ENCODE results near the gene MACF1. TPM values are rescaled to one million over a fixed set of nuclear protein-coding genes. Genes with fewer than 3 reads are reported as not detected.

Gene MACF1
- total RNA-seq, 2 experiments from 2014 or later = 248 to 252 TPM

DNA sequence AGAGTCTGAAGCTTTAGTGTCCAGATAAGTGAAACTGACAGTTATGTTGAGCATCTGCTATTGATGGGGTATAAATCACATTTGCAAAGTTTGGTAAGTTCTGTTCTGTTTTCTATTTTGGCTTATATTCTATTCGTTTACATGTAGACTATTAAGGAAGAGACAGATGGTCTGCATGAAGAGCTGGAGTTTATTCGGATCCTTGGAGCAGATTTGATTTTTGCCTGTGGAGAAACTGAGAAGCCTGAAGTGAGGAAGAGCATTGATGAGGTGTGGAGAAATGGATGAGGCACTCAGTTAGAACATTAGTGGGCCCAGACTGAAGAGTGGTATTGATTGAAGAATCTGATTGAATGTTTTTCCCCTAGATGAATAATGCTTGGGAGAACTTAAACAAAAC lies 236.4 kb downstream of the MACF1 start:
- no peak for ATAC-seq (ENCODE audit: poor library complexity)
- ChIA-PET CTCF (interaction anchor here (1.3 kb wide), 1 partner anchor 30 kb away, joined by 3 read pairs; no protein-coding TSS in a partner anchor), POLR2A (no interaction called here)
- H3K36me3 Mint-ChIP-seq (ENCODE audit: low read depth) = peaks cover 88% of the 10 kb centered on the region
- H3K27ac Mint-ChIP-seq = no peak overlapping the region
- Histone ChIP-seq H3K4me1 (ENCODE audit: insufficient read depth, low read length) (no peaks in the 10 kb centered on the region), H3K4me3 (ENCODE audit: low read length) (no peak overlapping the region), H3K36me3 (ENCODE audit: insufficient read depth, low read length) (peaks cover 93% of the 10 kb centered on the region), H3K9me3 (ENCODE audit: control insufficient read depth in 1 of 2, insufficient read depth in 1 of 2, low read length in 2 of 2) (no peaks in the 10 kb centered on the region), H3K27me3 (ENCODE audit: control insufficient read depth in 1 of 2, insufficient read depth in 2 of 2, low read length in 2 of 2) (no peaks in the 10 kb centered on the region), H3K27ac (ENCODE audit: low read depth in 1 of 2, low read length in 2 of 2) (no peak overlapping the region)
- no peak for DNase-seq
- no peaks in the 10 kb centered on the region for H3K4me1 Mint-ChIP-seq (ENCODE audit: low read depth)
- H3K27me3 Mint-ChIP-seq = no peaks in the 10 kb centered on the region
- TF ChIP-seq, protein P1, sequence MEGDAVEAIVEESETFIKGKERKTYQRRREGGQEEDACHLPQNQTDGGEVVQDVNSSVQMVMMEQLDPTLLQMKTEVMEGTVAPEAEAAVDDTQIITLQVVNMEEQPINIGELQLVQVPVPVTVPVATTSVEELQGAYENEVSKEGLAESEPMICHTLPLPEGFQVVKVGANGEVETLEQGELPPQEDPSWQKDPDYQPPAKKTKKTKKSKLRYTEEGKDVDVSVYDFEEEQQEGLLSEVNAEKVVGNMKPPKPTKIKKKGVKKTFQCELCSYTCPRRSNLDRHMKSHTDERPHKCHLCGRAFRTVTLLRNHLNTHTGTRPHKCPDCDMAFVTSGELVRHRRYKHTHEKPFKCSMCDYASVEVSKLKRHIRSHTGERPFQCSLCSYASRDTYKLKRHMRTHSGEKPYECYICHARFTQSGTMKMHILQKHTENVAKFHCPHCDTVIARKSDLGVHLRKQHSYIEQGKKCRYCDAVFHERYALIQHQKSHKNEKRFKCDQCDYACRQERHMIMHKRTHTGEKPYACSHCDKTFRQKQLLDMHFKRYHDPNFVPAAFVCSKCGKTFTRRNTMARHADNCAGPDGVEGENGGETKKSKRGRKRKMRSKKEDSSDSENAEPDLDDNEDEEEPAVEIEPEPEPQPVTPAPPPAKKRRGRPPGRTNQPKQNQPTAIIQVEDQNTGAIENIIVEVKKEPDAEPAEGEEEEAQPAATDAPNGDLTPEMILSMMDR (IDR thresholded peaks at IDR 0.05) = no peak
- H3K9me3 Mint-ChIP-seq = no peaks in the 10 kb centered on the region
- H3K4me3 Mint-ChIP-seq = no peak overlapping the region
- intact Hi-C loops (cut with DNase I, micrococcal nuclease) = no loop called here

DNA sequence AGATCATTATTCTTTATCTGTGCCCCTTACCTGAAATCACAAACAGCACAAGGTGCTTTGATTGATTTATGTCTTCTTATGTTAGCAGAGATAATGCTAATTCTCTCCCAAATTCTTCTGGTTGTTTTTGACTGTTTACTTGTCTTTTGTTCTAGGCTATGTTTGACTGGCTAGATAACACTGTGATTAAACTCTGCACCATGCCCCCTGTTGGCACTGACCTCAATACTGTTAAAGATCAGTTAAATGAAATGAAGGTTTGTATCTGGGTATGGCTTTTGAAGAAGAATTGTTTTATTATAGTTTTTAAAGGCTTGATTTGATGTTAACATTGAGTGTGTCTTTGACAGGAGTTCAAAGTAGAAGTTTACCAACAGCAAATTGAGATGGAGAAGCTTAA lies 237.3 kb downstream of the MACF1 start:
- ChIA-PET POLR2A (no interaction called here), CTCF (interaction anchor here (1.3 kb wide), 1 partner anchor 31 kb away, joined by 3 read pairs; no protein-coding TSS in a partner anchor)
- no peaks in the 10 kb centered on the region for H3K9me3 Mint-ChIP-seq
- Histone ChIP-seq H3K4me3 (ENCODE audit: low read length) (no peak overlapping the region), H3K9me3 (ENCODE audit: control insufficient read depth in 1 of 2, insufficient read depth in 1 of 2, low read length in 2 of 2) (no peaks in the 10 kb centered on the region), H3K4me1 (ENCODE audit: insufficient read depth, low read length) (no peaks in the 10 kb centered on the region), H3K36me3 (ENCODE audit: insufficient read depth, low read length) (peaks cover 93% of the 10 kb centered on the region), H3K27ac (ENCODE audit: low read depth in 1 of 2, low read length in 2 of 2) (no peak overlapping the region), H3K27me3 (ENCODE audit: control insufficient read depth in 1 of 2, insufficient read depth in 2 of 2, low read length in 2 of 2) (no peaks in the 10 kb centered on the region)
- no peak overlapping the region for H3K27ac Mint-ChIP-seq
- TF ChIP-seq, protein P1 (IDR thresholded peaks at IDR 0.05) = no peak
- intact Hi-C loops (cut with DNase I, micrococcal nuclease) = no loop called here
- no peak overlapping the region for H3K4me3 Mint-ChIP-seq
- no peak for ATAC-seq (ENCODE audit: poor library complexity)
- no peak for DNase-seq
- H3K36me3 Mint-ChIP-seq (ENCODE audit: low read depth) = peaks cover 88% of the 10 kb centered on the region
- H3K27me3 Mint-ChIP-seq = no peaks in the 10 kb centered on the region
- H3K4me1 Mint-ChIP-seq (ENCODE audit: low read depth) = no peaks in the 10 kb centered on the region

DNA sequence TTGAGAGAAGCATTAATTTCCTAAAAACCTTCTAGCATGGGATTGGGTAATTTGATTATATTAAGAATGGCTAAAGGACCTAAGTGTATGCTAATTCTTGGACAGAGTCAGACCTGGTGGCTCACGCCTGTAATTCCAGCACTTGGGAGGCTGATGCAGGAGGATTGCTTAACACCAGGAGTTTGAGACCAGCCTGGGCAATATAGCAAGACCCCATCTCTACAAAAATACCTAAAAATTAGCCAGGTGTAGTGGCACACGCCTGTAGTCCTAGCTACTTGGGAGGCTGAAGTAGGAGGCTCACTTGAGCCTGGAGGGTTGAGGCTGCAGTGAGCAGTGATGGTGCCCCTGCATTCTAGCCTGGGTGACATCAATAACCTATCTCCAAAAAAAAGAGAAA lies 241.1 kb downstream of the MACF1 start:
- H3K9me3 ChIP-seq (ENCODE audit: control insufficient read depth in 1 of 2, insufficient read depth in 1 of 2, low read length in 2 of 2) = no peaks in the 10 kb centered on the region
- intact Hi-C loops (cut with DNase I, micrococcal nuclease) = no loop called here
- H3K27ac ChIP-seq (ENCODE audit: low read depth in 1 of 2, low read length in 2 of 2) = no peak overlapping the region
- H3K4me3 Mint-ChIP-seq = no peak overlapping the region
- no peak overlapping the region for H3K4me3 ChIP-seq (ENCODE audit: low read length)
- DNase-seq (no peak), ATAC-seq (ENCODE audit: poor library complexity) (no peak)
- no peak overlapping the region for H3K27ac Mint-ChIP-seq
- no peaks in the 10 kb centered on the region for H3K27me3 ChIP-seq (ENCODE audit: control insufficient read depth in 1 of 2, insufficient read depth in 2 of 2, low read length in 2 of 2)
- peaks cover 96% of the 10 kb centered on the region for H3K36me3 Mint-ChIP-seq (ENCODE audit: low read depth)
- ChIA-PET POLR2A (no interaction called here), CTCF (interaction anchor here (1.0 kb wide), 1 partner anchor 19 kb away, joined by 3 read pairs; no protein-coding TSS in a partner anchor)
- no peaks in the 10 kb centered on the region for H3K4me1 ChIP-seq (ENCODE audit: insufficient read depth, low read length)
- TF ChIP-seq, protein P1 (IDR thresholded peaks at IDR 0.05) = no peak
- no peaks in the 10 kb centered on the region for H3K27me3 Mint-ChIP-seq
- no peaks in the 10 kb centered on the region for H3K4me1 Mint-ChIP-seq (ENCODE audit: low read depth)
- peaks cover 95% of the 10 kb centered on the region for H3K36me3 ChIP-seq (ENCODE audit: insufficient read depth, low read length)
- no peaks in the 10 kb centered on the region for H3K9me3 Mint-ChIP-seq
